ENCODE measurements around the gene C1GALT1.

C1GALT1 gene

GRCh38 chr7:7249814-7250213, 67.5 kb downstream of the C1GALT1 start:
- no peak for DNase-seq (ENCODE audit: low read depth)
- no peak for TF ChIP-seq CTCF (IDR thresholded peaks at IDR 0.05; ENCODE audit: control insufficient read depth, extremely low read depth, insufficient read depth)
- H3K4me3 ChIP-seq (ENCODE audit: low read depth, low read length), result no peak overlapping the region

GRCh38 chr7:7251742-7252141, 69.4 kb downstream of the C1GALT1 start:
- no peak for DNase-seq (ENCODE audit: low read depth)
- no peak for TF ChIP-seq CTCF (IDR thresholded peaks at IDR 0.05; ENCODE audit: control insufficient read depth, extremely low read depth, insufficient read depth)
- no peak overlapping the region for H3K4me3 ChIP-seq (ENCODE audit: low read depth, low read length)

GRCh38 chr7:7254319-7254718, 72.0 kb downstream of the C1GALT1 start:
- TF ChIP-seq CTCF (IDR thresholded peaks at IDR 0.05; ENCODE audit: control insufficient read depth, extremely low read depth, insufficient read depth), result no peak
- no peak overlapping the region for H3K4me3 ChIP-seq (ENCODE audit: low read depth, low read length)
- DNase-seq (ENCODE audit: low read depth), result no peak

GRCh38 chr7:7254908-7255307, 72.6 kb downstream of the C1GALT1 start:
- no peak overlapping the region for H3K4me3 ChIP-seq (ENCODE audit: low read depth, low read length)
- TF ChIP-seq CTCF (IDR thresholded peaks at IDR 0.05; ENCODE audit: control insufficient read depth, extremely low read depth, insufficient read depth), result no peak
- DNase-seq (ENCODE audit: low read depth), result no peak

GRCh38 chr7:7256731-7257274, 74.5 kb downstream of the C1GALT1 start:
- no peak for DNase-seq (ENCODE audit: low read depth)
- H3K4me3 ChIP-seq (ENCODE audit: low read depth, low read length), result no peak overlapping the region
- TF ChIP-seq CTCF (IDR thresholded peaks at IDR 0.05; ENCODE audit: control insufficient read depth, extremely low read depth, insufficient read depth), result no peak

GRCh38 chr7:7257899-7258692, 75.8 kb downstream of the C1GALT1 start:
- H3K4me3 ChIP-seq (ENCODE audit: low read depth, low read length), result no peak overlapping the region
- no peak for DNase-seq (ENCODE audit: low read depth)
- TF ChIP-seq CTCF (IDR thresholded peaks at IDR 0.05; ENCODE audit: control insufficient read depth, extremely low read depth, insufficient read depth), result no peak

- no peak for DNase-seq (ENCODE audit: low read depth)
- TF ChIP-seq CTCF (IDR thresholded peaks at IDR 0.05; ENCODE audit: control insufficient read depth, extremely low read depth, insufficient read depth), result no peak
- H3K4me3 ChIP-seq (ENCODE audit: low read depth, low read length), result no peak overlapping the region
Observed at GRCh38 chr7:7261863-7262262, 79.5 kb downstream of the C1GALT1 start.
